Left renal pelvis (tissue), 4 donors: ENCODE measurements around the gene BRI3BP. TPM values are rescaled to one million over a fixed set of nuclear protein-coding genes. Genes with fewer than 3 reads are reported as not detected.
"Not testable (repeated sequence)": the region's sequence is repeated elsewhere in the genome, so short reads cannot be mapped to it uniquely, and the experiment has no call there.

Source experiments
- DNase-seq, 4 donors: peaks; one replicate each; pipeline ENCODE4 v3.0.0-alpha.2; 2013; ENCODE audit warnings: low read depth in 4 of 4, low spot score in 3 of 4
- polyA plus RNA-seq, 4 donors: library from polyadenylated mRNA; unstranded; fragments of 120-200 nt; gene quantifications; one replicate each; pipeline ENCODE4 v1.2.1, GENCODE V29; 2013; ENCODE audit not compliant: insufficient read length in 4 of 4

The BRI3BP gene
- polyA plus RNA-seq, 4 donors, result 4.5 to 11.0 (median 10.2) TPM

GRCh38 chr12:125064492-125064891 lies 71.0 kb downstream of the BRI3BP start:
- DNase-seq, result no peak

- DNase-seq, result peak in 3 of 4 donors; percentile 62 to 64 (median 63)
Observed at GRCh38 chr12:125065021-125065918, 71.8 kb downstream of the BRI3BP start, which contains the start of gene AACS. Gene AACS (plus strand): TSS chr12:125065435. CDS start chr12:125065585, 150 bp downstream.

GRCh38 chr12:125065919-125066570 lies 72.6 kb downstream of the BRI3BP start:
- no peak for DNase-seq

- DNase-seq, result no peak
Observed at GRCh38 chr12:125068391-125068790, 74.9 kb downstream of the BRI3BP start.

GRCh38 chr12:125069616-125070015 lies 76.2 kb downstream of the BRI3BP start:
- DNase-seq, result no peak

GRCh38 chr12:125070112-125070511 lies 76.7 kb downstream of the BRI3BP start:
- no peak for DNase-seq

- no peak for DNase-seq
Observed at GRCh38 chr12:125070661-125071390, 77.4 kb downstream of the BRI3BP start.

GRCh38 chr12:125071456-125071855 lies 78.0 kb downstream of the BRI3BP start:
- DNase-seq, result no peak

- DNase-seq, result no peak
Observed at GRCh38 chr12:125072496-125072895, 79.1 kb downstream of the BRI3BP start.

GRCh38 chr12:125074294-125074693 lies 80.8 kb downstream of the BRI3BP start:
- DNase-seq, result not testable (repeated sequence)

GRCh38 chr12:125076103-125076502 lies 82.7 kb downstream of the BRI3BP start:
- DNase-seq, result no peak

- no peak for DNase-seq
Observed at GRCh38 chr12:125079084-125079483, 85.6 kb downstream of the BRI3BP start.

- no peak for DNase-seq
Observed at GRCh38 chr12:125079648-125080645, 86.5 kb downstream of the BRI3BP start.

Other genes starting within 250 kb of the BRI3BP start
- gene SCARB1, start 129.8 kb upstream of the BRI3BP start, polyA plus RNA-seq, result 10 to 100 TPM; 18.0 to 32.0 (median 22.4) TPM
- 1,000 to 10,000 TPM in 3 of 4 donors, 100 to 1,000 TPM in 1; 940 to 1,364 (median 1,043) TPM for gene UBC, start 79.0 kb upstream of the BRI3BP start, polyA plus RNA-seq
- 10 to 100 TPM in 3 of 4 donors, 1 to 10 TPM in 1; 9.0 to 11.7 (median 10.4) TPM for gene DHX37, start 4.5 kb upstream of the BRI3BP start, polyA plus RNA-seq
- gene AACS, start 71.8 kb downstream of the BRI3BP start, polyA plus RNA-seq, result 10 to 100 TPM; 16.8 to 25.9 (median 22.3) TPM
- gene TMEM132B, start 192.7 kb downstream of the BRI3BP start, polyA plus RNA-seq, result 1 to 10 TPM; 1.8 to 4.8 (median 3.2) TPM